ENCODE data around the gene UBE3A.
A peak's percentile ranks its signal among the peaks of the same experiment; 100 is the strongest.

UBE3A gene

GRCh38 chr15:25416693-25417092 is 22.1 kb downstream of the UBE3A start:
- Histone ChIP-seq H3K4me3 (ENCODE audit: low read length, poor library complexity, severe bottlenecking) (no peak overlapping the region), H3K4me2 (ENCODE audit: low read depth, low read length, poor library complexity, severe bottlenecking) (no peak overlapping the region), H3K27me3 (ENCODE audit: insufficient read depth, low read length, poor library complexity, severe bottlenecking) (no peaks in the 10 kb centered on the region), H3K9me3 (ENCODE audit: insufficient read depth, low read depth, low read length) (peaks cover 3% of the 10 kb centered on the region; the same call in 1 of the 2 replicates), H3K4me1 (ENCODE audit: insufficient read depth, low read length, poor library complexity, severe bottlenecking) (peaks cover 20% of the 10 kb centered on the region), H2AFZ (ENCODE audit: low read length) (no peak overlapping the region), H3K36me3 (ENCODE audit: insufficient read depth, low read length) (peaks cover 8% of the 10 kb centered on the region), H4K20me1 (ENCODE audit: insufficient read depth, low read length, poor library complexity, severe bottlenecking) (peaks cover 97% of the 10 kb centered on the region), H3K9me2 (replicated peaks; ENCODE audit: low read depth, low read length) (no peaks in the 10 kb centered on the region), H3K79me2 (ENCODE audit: insufficient read depth, low read length) (peaks cover 100% of the 10 kb centered on the region), H3K9ac (ENCODE audit: low read depth, low read length, poor library complexity, severe bottlenecking) (no peak overlapping the region), H3F3A (ENCODE audit: low read depth) (no peaks in the 10 kb centered on the region)
- TF ChIP-seq EZH2phosphoT487 (IDR thresholded peaks at IDR 0.05; ENCODE audit: borderline replicate concordance) (no peak), CTCF (conservative IDR thresholded peaks at IDR 0.05; ENCODE audit: low read length) (no peak)

- TF ChIP-seq EZH2phosphoT487 (IDR thresholded peaks at IDR 0.05; ENCODE audit: borderline replicate concordance) (no peak), CTCF (conservative IDR thresholded peaks at IDR 0.05; ENCODE audit: low read length) (no peak)
- H3K9me3 ChIP-seq (ENCODE audit: insufficient read depth, low read depth, low read length) = no peaks in the 10 kb centered on the region
- peaks cover 96% of the 10 kb centered on the region for H4K20me1 ChIP-seq (ENCODE audit: insufficient read depth, low read length, poor library complexity, severe bottlenecking)
These were observed 23.1 kb downstream of the UBE3A start for GRCh38 chr15:25415707-25416106.

GRCh38 chr15:25415217-25415616 is 23.6 kb downstream of the UBE3A start:
- Histone ChIP-seq H3K4me2 (ENCODE audit: low read depth, low read length, poor library complexity, severe bottlenecking) (peak overlapping the region; percentile 28), H3K36me3 (ENCODE audit: insufficient read depth, low read length) (no peaks in the 10 kb centered on the region), H3F3A (ENCODE audit: low read depth) (no peaks in the 10 kb centered on the region)

More at GRCh38 chr15:25415707-25416106, 23.1 kb downstream of the UBE3A start:
- H3F3A ChIP-seq (ENCODE audit: low read depth) = no peaks in the 10 kb centered on the region
- no peaks in the 10 kb centered on the region for H3K9me2 ChIP-seq (replicated peaks; ENCODE audit: low read depth, low read length)
- peaks cover 100% of the 10 kb centered on the region for H3K79me2 ChIP-seq (ENCODE audit: insufficient read depth, low read length)
- no peaks in the 10 kb centered on the region for H3K27me3 ChIP-seq (ENCODE audit: insufficient read depth, low read length, poor library complexity, severe bottlenecking)
- peaks cover 20% of the 10 kb centered on the region for H3K4me1 ChIP-seq (ENCODE audit: insufficient read depth, low read length, poor library complexity, severe bottlenecking)
- no peak overlapping the region for H3K4me2 ChIP-seq (ENCODE audit: low read depth, low read length, poor library complexity, severe bottlenecking)
- H3K9ac ChIP-seq (ENCODE audit: low read depth, low read length, poor library complexity, severe bottlenecking) = no peak overlapping the region
- H2AFZ ChIP-seq (ENCODE audit: low read length) = no peak overlapping the region
- H3K4me3 ChIP-seq (ENCODE audit: low read length, poor library complexity, severe bottlenecking) = no peak overlapping the region
- no peaks in the 10 kb centered on the region; the same call in none of the 2 replicates for H3K36me3 ChIP-seq (ENCODE audit: insufficient read depth, low read length)

More at GRCh38 chr15:25415217-25415616, 23.6 kb downstream of the UBE3A start:
- no peak overlapping the region for H3K9ac ChIP-seq (ENCODE audit: low read depth, low read length, poor library complexity, severe bottlenecking)
- peaks cover 22% of the 10 kb centered on the region for H3K4me1 ChIP-seq (ENCODE audit: insufficient read depth, low read length, poor library complexity, severe bottlenecking)
- TF ChIP-seq EZH2phosphoT487 (IDR thresholded peaks at IDR 0.05; ENCODE audit: borderline replicate concordance) = no peak
- TF ChIP-seq CTCF (conservative IDR thresholded peaks at IDR 0.05; ENCODE audit: low read length) = no peak
- H3K9me2 ChIP-seq (replicated peaks; ENCODE audit: low read depth, low read length) = no peaks in the 10 kb centered on the region
- no peak overlapping the region for H3K4me3 ChIP-seq (ENCODE audit: low read length, poor library complexity, severe bottlenecking)
- no peak overlapping the region for H2AFZ ChIP-seq (ENCODE audit: low read length)
- H3K27me3 ChIP-seq (ENCODE audit: insufficient read depth, low read length, poor library complexity, severe bottlenecking) = no peaks in the 10 kb centered on the region
- H4K20me1 ChIP-seq (ENCODE audit: insufficient read depth, low read length, poor library complexity, severe bottlenecking) = peaks cover 96% of the 10 kb centered on the region
- H3K79me2 ChIP-seq (ENCODE audit: insufficient read depth, low read length) = peaks cover 100% of the 10 kb centered on the region
- no peaks in the 10 kb centered on the region for H3K9me3 ChIP-seq (ENCODE audit: insufficient read depth, low read depth, low read length)

All from Loucy (cell line).